GM19463 (cell line): Measurements from ENCODE around the gene LSM4.
A peak's percentile ranks its signal among the peaks of the same experiment; 100 is the strongest.

Source experiments
- ATAC-seq: cut with Tn5 transposase; IDR thresholded peaks from one replicate; pipeline ENCODE4 v1.9.1; 2021; ENCODE audit warnings: mild to moderate bottlenecking, moderate library complexity; ENCODE audit not compliant: unreplicated experiment

The LSM4 gene

GRCh38 chr19:18311502-18312091, 11.3 kb downstream of the LSM4 start:
- ATAC-seq = no peak

- ATAC-seq = no peak
Measured at GRCh38 chr19:18310966-18311365, 11.9 kb downstream of the LSM4 start.

- no peak for ATAC-seq
Measured at GRCh38 chr19:18310118-18310909, 12.6 kb downstream of the LSM4 start.

GRCh38 chr19:18309525-18310064, 13.3 kb downstream of the LSM4 start:
- ATAC-seq = no peak

GRCh38 chr19:18308948-18309325, 13.9 kb downstream of the LSM4 start:
- no peak for ATAC-seq

- ATAC-seq = no peak
Measured at GRCh38 chr19:18308051-18308947, 14.6 kb downstream of the LSM4 start.

- no peak for ATAC-seq
Measured at GRCh38 chr19:18307271-18307681, 15.6 kb downstream of the LSM4 start.

GRCh38 chr19:18306888-18307260, 16.0 kb downstream of the LSM4 start:
- ATAC-seq = no peak

GRCh38 chr19:18306209-18306887, 16.5 kb downstream of the LSM4 start:
- ATAC-seq = no peak

GRCh38 chr19:18304458-18305310, 18.2 kb downstream of the LSM4 start:
- peak; percentile 47 for ATAC-seq

GRCh38 chr19:18304208-18304457, 18.7 kb downstream of the LSM4 start:
- no peak for ATAC-seq

GRCh38 chr19:18301718-18302111, 21.2 kb downstream of the LSM4 start:
- ATAC-seq = no peak

- ATAC-seq = no peak
Measured at GRCh38 chr19:18300930-18301717, 21.8 kb downstream of the LSM4 start.

GRCh38 chr19:18299654-18300053, 23.2 kb downstream of the LSM4 start:
- no peak for ATAC-seq

- no peak for ATAC-seq
Measured at GRCh38 chr19:18298601-18299000, 24.3 kb downstream of the LSM4 start.

- no peak for ATAC-seq
Measured at GRCh38 chr19:18297308-18297707, 25.6 kb downstream of the LSM4 start.

GRCh38 chr19:18295034-18295451, 27.8 kb downstream of the LSM4 start:
- no peak for ATAC-seq

GRCh38 chr19:18294467-18294864, 28.4 kb downstream of the LSM4 start:
- no peak for ATAC-seq
